ENCODE data around the gene WDR76.
"Not testable (repeated sequence)": the region's sequence is repeated elsewhere in the genome, so short reads cannot be mapped to it uniquely, and the experiment has no call there.

WDR76 gene

GRCh38 chr15:43854801-43855200, 28.0 kb downstream of the WDR76 start:
- no peak overlapping the region for H3K27ac ChIP-seq (ENCODE audit: low read depth, low read length)
- peaks cover 67% of the 10 kb centered on the region for H3K36me3 ChIP-seq (ENCODE audit: low read length)

DNA sequence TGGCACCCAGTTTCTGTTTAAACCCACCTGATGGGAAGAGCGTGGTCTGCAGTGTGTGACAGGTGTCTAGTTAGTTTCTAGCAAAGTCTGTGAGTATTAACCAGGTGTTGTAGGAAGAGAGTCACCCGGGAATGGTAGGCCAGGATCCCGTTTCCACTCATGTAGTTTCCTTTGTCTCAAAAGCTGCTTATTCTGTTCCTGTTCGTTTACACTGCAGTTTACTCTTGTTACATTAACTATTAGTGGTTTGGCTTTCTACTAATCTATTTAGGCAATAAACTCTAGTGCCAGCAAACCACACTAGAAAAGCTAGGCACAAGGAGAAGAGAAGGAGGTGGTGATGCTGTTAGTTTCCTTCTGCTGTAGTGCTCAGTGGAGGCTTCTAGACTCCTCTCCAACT, 32.7 kb downstream of the WDR76 start:
- no peak overlapping the region for H2AFZ ChIP-seq (ENCODE audit: low read depth, low read length, severe bottlenecking)
- no peaks in the 10 kb centered on the region for H3K9me2 ChIP-seq (replicated peaks; ENCODE audit: insufficient read depth, low read length)
- H3K27ac ChIP-seq (ENCODE audit: low read depth, low read length), result no peak overlapping the region
- H3K36me3 ChIP-seq (ENCODE audit: low read length), result peaks cover 64% of the 10 kb centered on the region
- H3K27me3 ChIP-seq (ENCODE audit: low read length), result no peaks in the 10 kb centered on the region
- TF ChIP-seq EZH2phosphoT487 (conservative IDR thresholded peaks at IDR 0.05; ENCODE audit: low read length) (no peak), CTCF (IDR thresholded peaks at IDR 0.05; ENCODE audit: insufficient read depth, low read length, poor library complexity, severe bottlenecking) (no peak)
- no peaks in the 10 kb centered on the region for H3K9me3 ChIP-seq (ENCODE audit: insufficient read depth, low read length)
- H4K20me1 ChIP-seq (ENCODE audit: low read depth, low read length), result peaks cover 16% of the 10 kb centered on the region
- H3F3A ChIP-seq (ENCODE audit: insufficient read depth), result peaks cover 23% of the 10 kb centered on the region; the same call in 1 of the 2 replicates
- H3K79me2 ChIP-seq (ENCODE audit: insufficient read depth, low read length), result peaks cover 46% of the 10 kb centered on the region
- no peak overlapping the region for H3K4me3 ChIP-seq (ENCODE audit: insufficient read depth, low read length, poor library complexity, severe bottlenecking)
- no peak overlapping the region for H3K4me2 ChIP-seq (ENCODE audit: low read depth, low read length, poor library complexity, severe bottlenecking)
- no peak overlapping the region for H3K9ac ChIP-seq (ENCODE audit: low read length)

More at GRCh38 chr15:43854801-43855200, 28.0 kb downstream of the WDR76 start:
- TF ChIP-seq EZH2phosphoT487 (conservative IDR thresholded peaks at IDR 0.05; ENCODE audit: low read length) (no peak), CTCF (IDR thresholded peaks at IDR 0.05; ENCODE audit: insufficient read depth, low read length, poor library complexity, severe bottlenecking) (no peak)
- Histone ChIP-seq H2AFZ (ENCODE audit: low read depth, low read length, severe bottlenecking) (no peak overlapping the region), H3K9me2 (replicated peaks; ENCODE audit: insufficient read depth, low read length) (no peaks in the 10 kb centered on the region), H3K79me2 (ENCODE audit: insufficient read depth, low read length) (peaks cover 40% of the 10 kb centered on the region), H3K27me3 (ENCODE audit: low read length) (no peaks in the 10 kb centered on the region), H3K4me2 (ENCODE audit: low read depth, low read length, poor library complexity, severe bottlenecking) (no peak overlapping the region), H3K9ac (ENCODE audit: low read length) (no peak overlapping the region), H3F3A (ENCODE audit: insufficient read depth) (peaks cover 21% of the 10 kb centered on the region; the same call in 1 of the 2 replicates), H4K20me1 (ENCODE audit: low read depth, low read length) (peaks cover 10% of the 10 kb centered on the region), H3K9me3 (ENCODE audit: insufficient read depth, low read length) (no peaks in the 10 kb centered on the region), H3K4me3 (ENCODE audit: insufficient read depth, low read length, poor library complexity, severe bottlenecking) (no peak overlapping the region)

DNA sequence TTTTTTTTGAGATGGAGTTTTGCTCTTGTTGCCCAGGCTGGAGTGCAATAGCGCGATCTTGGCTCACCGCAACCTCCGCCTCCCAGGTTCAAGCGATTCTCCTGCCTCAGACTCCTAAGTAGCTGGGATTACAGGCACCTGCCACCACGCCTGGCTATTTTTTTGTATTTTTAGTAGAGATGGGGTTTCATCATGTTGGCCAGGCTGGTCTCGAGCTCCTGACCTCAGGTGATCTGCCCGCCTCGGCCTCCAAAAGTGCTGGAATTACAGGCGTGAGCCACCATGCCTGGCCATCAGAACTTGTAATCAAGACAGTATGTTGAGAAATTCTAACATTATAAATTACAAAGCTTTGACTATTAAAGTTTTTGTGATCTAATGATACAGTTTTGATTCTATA, 39.8 kb downstream of the WDR76 start:
- not testable (repeated sequence) for H3K4me2 ChIP-seq (ENCODE audit: low read depth, low read length, poor library complexity, severe bottlenecking); H3K4me3 ChIP-seq (ENCODE audit: insufficient read depth, low read length, poor library complexity, severe bottlenecking); H3K9ac ChIP-seq (ENCODE audit: low read length); H2AFZ ChIP-seq (ENCODE audit: low read depth, low read length, severe bottlenecking); H3K9me2 ChIP-seq (replicated peaks; ENCODE audit: insufficient read depth, low read length); H3K27me3 ChIP-seq (ENCODE audit: low read length); H3K9me3 ChIP-seq (ENCODE audit: insufficient read depth, low read length); H3K27ac ChIP-seq (ENCODE audit: low read depth, low read length)
- Histone ChIP-seq H3F3A (ENCODE audit: insufficient read depth) (peaks cover 11% of the 10 kb centered on the region; the same call in 1 of the 2 replicates), H3K36me3 (ENCODE audit: low read length) (peaks cover 44% of the 10 kb centered on the region), H3K79me2 (ENCODE audit: insufficient read depth, low read length) (peaks cover 13% of the 10 kb centered on the region; the same call in 1 of the 2 replicates), H4K20me1 (ENCODE audit: low read depth, low read length) (peaks cover 12% of the 10 kb centered on the region; the same call in 1 of the 2 replicates)

- peaks cover 11% of the 10 kb centered on the region; the same call in 1 of the 2 replicates for H3F3A ChIP-seq (ENCODE audit: insufficient read depth)
Observed at GRCh38 chr15:43867096-43867495, 40.3 kb downstream of the WDR76 start.

More at GRCh38 chr15:43867096-43867495, 40.3 kb downstream of the WDR76 start:
- Histone ChIP-seq H3K9me3 (ENCODE audit: insufficient read depth, low read length) (no peaks in the 10 kb centered on the region), H3K27me3 (ENCODE audit: low read length) (no peaks in the 10 kb centered on the region), H3K36me3 (ENCODE audit: low read length) (peaks cover 44% of the 10 kb centered on the region), H3K27ac (ENCODE audit: low read depth, low read length) (no peak overlapping the region), H2AFZ (ENCODE audit: low read depth, low read length, severe bottlenecking) (no peak overlapping the region), H3K9ac (ENCODE audit: low read length) (no peak overlapping the region), H4K20me1 (ENCODE audit: low read depth, low read length) (peaks cover 12% of the 10 kb centered on the region; the same call in 1 of the 2 replicates), H3K79me2 (ENCODE audit: insufficient read depth, low read length) (peaks cover 12% of the 10 kb centered on the region; the same call in 1 of the 2 replicates), H3K9me2 (replicated peaks; ENCODE audit: insufficient read depth, low read length) (no peaks in the 10 kb centered on the region), H3K4me3 (ENCODE audit: insufficient read depth, low read length, poor library complexity, severe bottlenecking) (no peak overlapping the region), H3K4me2 (ENCODE audit: low read depth, low read length, poor library complexity, severe bottlenecking) (no peak overlapping the region)
- TF ChIP-seq EZH2phosphoT487 (conservative IDR thresholded peaks at IDR 0.05; ENCODE audit: low read length) (no peak), CTCF (IDR thresholded peaks at IDR 0.05; ENCODE audit: insufficient read depth, low read length, poor library complexity, severe bottlenecking) (no peak)
